ENCODE results near the gene ENTREP3.

- TF ChIP-seq CTCF (IDR thresholded peaks at IDR 0.05 in 2 of 3, conservative IDR thresholded peaks at IDR 0.05 in 1 of 3; ENCODE audit: borderline replicate concordance in 1 of 3, insufficient read depth in 1 of 3, low read depth in 2 of 3, low read length in 2 of 3) (peak; percentile 90 to 98 (median 92)), POLR2AphosphoS5 (IDR thresholded peaks at IDR 0.05; ENCODE audit: low read depth, low read length) (peak; percentile 38; the same call in 1 of the 2 replicates), YY1 (IDR thresholded peaks at IDR 0.05; ENCODE audit: extremely low read depth, insufficient replicate concordance, low read depth, low read length) (no peak), POLR2A (IDR thresholded peaks at IDR 0.05; ENCODE audit: borderline replicate concordance, extremely low read depth, insufficient read depth, insufficient read length) (no peak), CEBPB (IDR thresholded peaks at IDR 0.05; ENCODE audit: low read depth) (no peak), ATF3 (IDR thresholded peaks at IDR 0.05) (no peak), TCF7L2 (IDR thresholded peaks at IDR 0.05; ENCODE audit: borderline replicate concordance, extremely low read depth, insufficient read depth, insufficient read length) (no peak), RAD21 (IDR thresholded peaks at IDR 0.05; ENCODE audit: low read depth) (peak; percentile 83), EZH2phosphoT487 (IDR thresholded peaks at IDR 0.05; ENCODE audit: borderline replicate concordance) (no peak)
- TF ChIP-seq, protein P1, sequence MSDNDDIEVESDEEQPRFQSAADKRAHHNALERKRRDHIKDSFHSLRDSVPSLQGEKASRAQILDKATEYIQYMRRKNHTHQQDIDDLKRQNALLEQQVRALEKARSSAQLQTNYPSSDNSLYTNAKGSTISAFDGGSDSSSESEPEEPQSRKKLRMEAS (IDR thresholded peaks at IDR 0.05) = no peak
Measured at GRCh38 chr1:155206891-155207805, 48.1 kb downstream of the ENTREP3 start.

Data from HCT116 (cell line).